Endodermal cell (in vitro differentiated cells): ENCODE data around the gene MAMSTR. TPM values are rescaled to one million over a fixed set of nuclear protein-coding genes. Genes with fewer than 3 reads are reported as not detected.

Experiments
- DNase-seq: peaks from one replicate; pipeline ENCODE4 v3.0.0-alpha.2; 2017
- H3K27ac ChIP-seq: 2 replicates; pipeline ENCODE4 v1.5.1; 2013; ENCODE audit warnings: mild to moderate bottlenecking, low read depth, low read length, moderate library complexity
- H3K27me3 ChIP-seq: 2 replicates; pipeline ENCODE4 v1.6.1; 2013; ENCODE audit warnings: mild to moderate bottlenecking, low read length, moderate library complexity; ENCODE audit not compliant: insufficient read depth, control insufficient read depth, poor library complexity, severe bottlenecking
- H3K36me3 ChIP-seq: 2 replicates; pipeline ENCODE4 v1.7.0; 2013; ENCODE audit warnings: mild to moderate bottlenecking, low read length, moderate library complexity; ENCODE audit not compliant: control insufficient read depth, insufficient read depth
- H3K4me1 ChIP-seq: one replicate; pipeline ENCODE4 v1.7.0; 2013; ENCODE audit warnings: low read length; ENCODE audit not compliant: control insufficient read depth, insufficient read depth
- H3K4me3 ChIP-seq: 2 replicates; pipeline ENCODE4 v1.5.1; 2013; ENCODE audit warnings: mild to moderate bottlenecking, low read length, moderate library complexity
- H3K9ac ChIP-seq: 2 replicates; pipeline ENCODE4 v1.6.1; 2013; ENCODE audit warnings: mild to moderate bottlenecking, low read length, moderate library complexity; ENCODE audit not compliant: poor library complexity, severe bottlenecking; ENCODE audit errors: extremely low read depth
- H3K9me3 ChIP-seq: 2 replicates; pipeline ENCODE4 v1.6.1; 2013; ENCODE audit warnings: mild to moderate bottlenecking, low read length, moderate library complexity; ENCODE audit not compliant: control insufficient read depth
- H3K27ac Mint-ChIP-seq: 2 replicates; pipeline ENCODE4 v1.8.0; 2020; ENCODE audit warnings: mixed read lengths
- H3K27me3 Mint-ChIP-seq: 2 replicates; pipeline ENCODE4 v1.8.0; 2021; ENCODE audit warnings: mild to moderate bottlenecking, mixed read lengths; ENCODE audit not compliant: insufficient read depth
- H3K36me3 Mint-ChIP-seq: 2 replicates; pipeline ENCODE4 v1.8.0; 2020; ENCODE audit warnings: low read depth, mixed read lengths
- H3K4me1 Mint-ChIP-seq: 2 replicates; pipeline ENCODE4 v1.8.0; 2020; ENCODE audit warnings: mixed read lengths
- H3K4me3 Mint-ChIP-seq: 2 replicates; pipeline ENCODE4 v1.8.0; 2020; ENCODE audit warnings: mild to moderate bottlenecking, moderate library complexity, mixed read lengths
- H3K9me3 Mint-ChIP-seq: 2 replicates; pipeline ENCODE4 v1.8.0; 2020; ENCODE audit warnings: mild to moderate bottlenecking, mixed read lengths
- WGBS, 2 experiments: methylation state at CpG; one replicate each; pipeline versions ENCODE4 v1.1.5 to v1.1.7; 2013; ENCODE audit warnings: missing lambda C conversion rate in 2 of 2, mixed read lengths in 1 of 2; ENCODE audit not compliant: insufficient coverage in 1 of 2, insufficient read length in 1 of 2; 5-methylcytosine and 5-hydroxymethylcytosine counted together
- total RNA-seq, 2 donors: library from RNA; stranded (reverse); fragmentation: NEBNext Ultra II Directional in 1 of 2; extraction: Animal tissue kit (Norgen Biotek cat#: 25700) in 1 of 2; gene quantifications; 2 replicates in 1 of 2; 3 replicates in 1 of 2; pipeline ENCODE4 v1.2.1, GENCODE V29; 2021
- TF ChIP-seq, protein P1 (sequence below): fragments of 200-600 bp; sonication (generic); conservative IDR thresholded peaks from 2 replicates; pipeline ENCODE4 v1.5.0; 2021; ENCODE audit warnings: antibody characterized with exemption, mild to moderate bottlenecking

The MAMSTR gene
- total RNA-seq, 2 donors from 2014 or later: 1.9 to 2.3 TPM

DNA sequence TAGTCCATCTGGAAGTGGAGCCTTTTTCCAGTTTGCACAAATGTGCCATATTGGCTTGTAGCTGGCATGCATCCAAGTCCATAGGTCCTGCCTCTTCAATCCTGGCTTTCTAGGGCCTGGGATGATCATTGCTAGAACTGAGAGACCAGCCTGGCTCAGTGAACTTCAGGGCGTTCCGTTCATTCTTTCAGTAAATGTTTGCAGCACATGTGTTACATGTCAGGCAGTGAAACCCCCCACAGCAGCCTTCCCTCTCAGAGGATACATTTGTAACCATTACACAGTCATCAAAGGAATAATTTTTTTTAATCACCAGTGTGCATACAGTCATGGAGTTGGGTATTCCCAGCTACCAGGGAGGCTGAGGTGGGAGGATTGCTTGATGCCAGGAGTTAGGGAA lies 14.1 kb downstream of the MAMSTR start:
- Mint-ChIP-seq H3K4me3 (no peak overlapping the region), H3K27ac (no peak overlapping the region), H3K9me3 (peaks cover 7% of the 10 kb centered on the region), H3K4me1 (no peaks in the 10 kb centered on the region), H3K27me3 (peaks cover 5% of the 10 kb centered on the region), H3K36me3 (peaks cover 48% of the 10 kb centered on the region)
- H3K4me3 ChIP-seq: no peak overlapping the region
- DNase-seq: no peak
- no peaks in the 10 kb centered on the region for H3K27me3 ChIP-seq
- H3K9ac ChIP-seq: no peak overlapping the region
- no peaks in the 10 kb centered on the region for H3K36me3 ChIP-seq
- TF ChIP-seq, protein P1, sequence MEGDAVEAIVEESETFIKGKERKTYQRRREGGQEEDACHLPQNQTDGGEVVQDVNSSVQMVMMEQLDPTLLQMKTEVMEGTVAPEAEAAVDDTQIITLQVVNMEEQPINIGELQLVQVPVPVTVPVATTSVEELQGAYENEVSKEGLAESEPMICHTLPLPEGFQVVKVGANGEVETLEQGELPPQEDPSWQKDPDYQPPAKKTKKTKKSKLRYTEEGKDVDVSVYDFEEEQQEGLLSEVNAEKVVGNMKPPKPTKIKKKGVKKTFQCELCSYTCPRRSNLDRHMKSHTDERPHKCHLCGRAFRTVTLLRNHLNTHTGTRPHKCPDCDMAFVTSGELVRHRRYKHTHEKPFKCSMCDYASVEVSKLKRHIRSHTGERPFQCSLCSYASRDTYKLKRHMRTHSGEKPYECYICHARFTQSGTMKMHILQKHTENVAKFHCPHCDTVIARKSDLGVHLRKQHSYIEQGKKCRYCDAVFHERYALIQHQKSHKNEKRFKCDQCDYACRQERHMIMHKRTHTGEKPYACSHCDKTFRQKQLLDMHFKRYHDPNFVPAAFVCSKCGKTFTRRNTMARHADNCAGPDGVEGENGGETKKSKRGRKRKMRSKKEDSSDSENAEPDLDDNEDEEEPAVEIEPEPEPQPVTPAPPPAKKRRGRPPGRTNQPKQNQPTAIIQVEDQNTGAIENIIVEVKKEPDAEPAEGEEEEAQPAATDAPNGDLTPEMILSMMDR: no peak
- WGBS, 2 experiments: 66 to 78% methylated on average over 2 of the region's 2 CpGs
- H3K27ac ChIP-seq: no peak overlapping the region
- no peaks in the 10 kb centered on the region for H3K9me3 ChIP-seq
- H3K4me1 ChIP-seq: no peaks in the 10 kb centered on the region

DNA sequence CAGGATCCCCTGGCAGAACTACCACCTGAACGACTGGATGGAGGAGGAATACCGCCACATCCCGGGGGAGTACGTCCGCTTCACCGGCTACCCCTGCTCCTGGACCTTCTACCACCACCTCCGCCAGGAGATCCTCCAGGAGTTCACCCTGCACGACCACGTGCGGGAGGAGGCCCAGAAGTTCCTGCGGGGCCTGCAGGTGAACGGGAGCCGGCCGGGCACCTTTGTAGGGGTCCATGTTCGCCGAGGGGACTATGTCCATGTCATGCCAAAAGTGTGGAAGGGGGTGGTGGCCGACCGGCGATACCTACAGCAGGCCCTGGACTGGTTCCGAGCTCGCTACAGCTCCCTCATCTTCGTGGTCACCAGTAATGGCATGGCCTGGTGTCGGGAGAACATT lies 16.2 kb downstream of the MAMSTR start:
- Mint-ChIP-seq H3K4me3 (no peak overlapping the region), H3K36me3 (peaks cover 52% of the 10 kb centered on the region), H3K27me3 (no peaks in the 10 kb centered on the region), H3K9me3 (peaks cover 7% of the 10 kb centered on the region), H3K4me1 (no peaks in the 10 kb centered on the region), H3K27ac (no peak overlapping the region)
- Histone ChIP-seq H3K27me3 (no peaks in the 10 kb centered on the region), H3K9me3 (no peaks in the 10 kb centered on the region), H3K36me3 (no peaks in the 10 kb centered on the region), H3K4me1 (no peaks in the 10 kb centered on the region), H3K27ac (no peak overlapping the region), H3K9ac (no peak overlapping the region), H3K4me3 (no peak overlapping the region)
- TF ChIP-seq, protein P1: no peak
- WGBS, 2 experiments: 91 to 93% methylated on average over 12 to 23 of the region's 23 CpGs
- no peak for DNase-seq

DNA sequence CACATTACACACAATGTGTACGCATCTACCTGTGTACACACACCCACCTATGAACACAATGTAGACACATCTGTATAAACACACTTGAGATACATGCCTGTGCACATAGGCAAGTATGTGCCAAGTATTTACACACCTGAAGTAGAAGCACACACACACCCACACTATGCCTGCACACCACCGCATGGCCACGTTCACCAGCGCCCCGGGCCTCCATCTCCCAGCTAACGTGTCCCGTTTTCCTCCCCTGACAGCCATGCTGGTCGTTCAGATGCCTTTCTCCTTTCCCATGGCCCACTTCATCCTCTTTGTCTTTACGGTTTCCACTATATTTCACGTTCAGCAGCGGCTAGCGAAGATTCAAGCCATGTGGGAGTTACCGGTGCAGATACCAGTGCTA lies 16.8 kb downstream of the MAMSTR start:
- Mint-ChIP-seq H3K4me1 (no peaks in the 10 kb centered on the region), H3K27ac (no peak overlapping the region), H3K27me3 (no peaks in the 10 kb centered on the region), H3K4me3 (no peak overlapping the region), H3K9me3 (peaks cover 7% of the 10 kb centered on the region), H3K36me3 (peaks cover 52% of the 10 kb centered on the region)
- TF ChIP-seq, protein P1: no peak
- DNase-seq: no peak
- Histone ChIP-seq H3K4me3 (no peak overlapping the region), H3K36me3 (no peaks in the 10 kb centered on the region), H3K4me1 (no peaks in the 10 kb centered on the region), H3K27me3 (no peaks in the 10 kb centered on the region), H3K9me3 (no peaks in the 10 kb centered on the region), H3K9ac (no peak overlapping the region), H3K27ac (no peak overlapping the region)
- 94 to 95% methylated on average over 13 of the region's 13 CpGs for WGBS, 2 experiments
